22Rv1 (cell line): ENCODE data around the gene TMEM161B.

Source experiments
- H3K27ac ChIP-seq: fragments of 450-650 bp; 2 replicates; pipeline ENCODE4 v1.5.1; 2017
- CTCF ChIP-seq: fragments of 450-650 bp; IDR thresholded peaks from 2 replicates; pipeline ENCODE4 v1.5.1; 2017; ENCODE audit warnings: mild to moderate bottlenecking
- ZFX ChIP-seq: fragments of 450-650 bp; IDR thresholded peaks from 2 replicates; pipeline ENCODE4 v1.6.1; 2017; ENCODE audit warnings: antibody characterized with exemption, borderline replicate concordance

TMEM161B gene

GRCh38 chr5:88145611-88146467 is 122.8 kb downstream of the TMEM161B start:
- no peak overlapping the region for H3K27ac ChIP-seq
- TF ChIP-seq ZFX (no peak), CTCF (no peak)

- H3K27ac ChIP-seq = no peak overlapping the region
- TF ChIP-seq CTCF = no peak
- TF ChIP-seq ZFX = no peak
Measured at GRCh38 chr5:88145221-88145610, 123.4 kb downstream of the TMEM161B start.
